GM10266 (cell line): ENCODE measurements around the gene PIGU.

Source experiments
- DNase-seq: peaks from one replicate; pipeline ENCODE4 v3.0.0; 2012; ENCODE audit errors: extremely low spot score
- TF ChIP-seq, protein P1 (sequence below): IDR thresholded peaks from 2 replicates; pipeline ENCODE4 v1.5.1; 2012; ENCODE audit warnings: mild to moderate bottlenecking, low read depth; ENCODE audit not compliant: control insufficient read depth, insufficient read depth; ENCODE audit errors: missing control alignments

Gene PIGU

DNA sequence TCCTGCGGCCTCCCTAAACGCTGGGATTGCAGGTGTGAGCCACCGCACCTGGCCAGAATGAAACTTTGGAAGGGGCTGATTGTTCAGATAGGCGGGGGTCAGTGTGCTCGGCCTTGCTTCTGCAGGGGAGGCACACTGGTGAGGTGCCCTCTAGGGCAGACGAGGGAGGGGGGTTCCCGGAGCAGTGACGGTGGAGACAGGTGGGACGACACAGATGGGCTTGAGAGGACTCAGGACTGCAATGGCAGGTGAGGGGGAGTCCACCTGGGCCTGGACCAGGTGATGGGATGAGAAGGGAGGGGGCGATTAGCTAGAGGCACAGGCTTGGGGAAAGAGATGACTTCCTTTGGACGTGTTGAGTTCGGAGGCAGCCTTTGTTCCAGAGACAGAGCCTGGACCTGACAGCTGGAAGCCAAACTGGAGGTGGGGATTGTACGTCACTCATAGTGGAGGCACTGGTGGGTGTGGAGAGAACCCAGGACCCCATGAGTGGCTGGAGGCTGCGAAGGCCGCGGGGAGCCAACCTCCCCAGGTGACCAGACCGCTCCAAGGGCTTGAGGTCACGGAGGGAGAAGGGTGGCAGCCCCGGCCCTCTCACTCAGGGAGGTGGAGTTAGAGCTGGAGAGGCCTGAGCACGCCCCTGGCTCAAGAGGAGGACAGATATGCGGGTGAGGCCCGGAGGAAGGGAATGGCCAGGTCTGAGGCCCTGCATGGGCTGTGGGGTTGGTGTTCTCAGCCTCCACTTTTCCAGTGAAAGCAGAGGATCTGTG, 128.9 kb downstream of the PIGU start:
- TF ChIP-seq, protein P1, sequence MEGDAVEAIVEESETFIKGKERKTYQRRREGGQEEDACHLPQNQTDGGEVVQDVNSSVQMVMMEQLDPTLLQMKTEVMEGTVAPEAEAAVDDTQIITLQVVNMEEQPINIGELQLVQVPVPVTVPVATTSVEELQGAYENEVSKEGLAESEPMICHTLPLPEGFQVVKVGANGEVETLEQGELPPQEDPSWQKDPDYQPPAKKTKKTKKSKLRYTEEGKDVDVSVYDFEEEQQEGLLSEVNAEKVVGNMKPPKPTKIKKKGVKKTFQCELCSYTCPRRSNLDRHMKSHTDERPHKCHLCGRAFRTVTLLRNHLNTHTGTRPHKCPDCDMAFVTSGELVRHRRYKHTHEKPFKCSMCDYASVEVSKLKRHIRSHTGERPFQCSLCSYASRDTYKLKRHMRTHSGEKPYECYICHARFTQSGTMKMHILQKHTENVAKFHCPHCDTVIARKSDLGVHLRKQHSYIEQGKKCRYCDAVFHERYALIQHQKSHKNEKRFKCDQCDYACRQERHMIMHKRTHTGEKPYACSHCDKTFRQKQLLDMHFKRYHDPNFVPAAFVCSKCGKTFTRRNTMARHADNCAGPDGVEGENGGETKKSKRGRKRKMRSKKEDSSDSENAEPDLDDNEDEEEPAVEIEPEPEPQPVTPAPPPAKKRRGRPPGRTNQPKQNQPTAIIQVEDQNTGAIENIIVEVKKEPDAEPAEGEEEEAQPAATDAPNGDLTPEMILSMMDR = no peak
- no peak for DNase-seq

DNA sequence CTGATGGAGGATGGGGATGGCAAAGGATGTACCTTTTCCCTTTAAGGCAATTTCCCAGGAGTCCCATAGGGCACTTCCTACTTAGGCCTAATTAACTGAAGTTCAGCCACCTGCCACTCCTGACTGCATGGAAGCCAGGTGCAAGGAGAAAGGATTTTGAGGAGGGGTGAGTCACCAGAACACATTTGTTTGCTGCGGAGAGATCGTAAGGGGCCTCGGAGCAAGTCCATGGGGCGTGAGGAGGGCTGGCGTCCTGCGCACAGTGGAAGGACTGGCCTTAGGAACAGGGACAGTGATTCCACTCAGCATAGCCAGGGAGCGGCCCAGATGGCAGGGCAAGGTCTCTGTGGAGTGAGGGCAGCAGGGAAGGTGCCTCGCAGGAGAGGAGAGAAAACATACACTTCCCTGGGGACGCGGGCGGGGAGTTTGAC, 130.1 kb downstream of the PIGU start:
- TF ChIP-seq, protein P1 = no peak
- no peak for DNase-seq

DNA sequence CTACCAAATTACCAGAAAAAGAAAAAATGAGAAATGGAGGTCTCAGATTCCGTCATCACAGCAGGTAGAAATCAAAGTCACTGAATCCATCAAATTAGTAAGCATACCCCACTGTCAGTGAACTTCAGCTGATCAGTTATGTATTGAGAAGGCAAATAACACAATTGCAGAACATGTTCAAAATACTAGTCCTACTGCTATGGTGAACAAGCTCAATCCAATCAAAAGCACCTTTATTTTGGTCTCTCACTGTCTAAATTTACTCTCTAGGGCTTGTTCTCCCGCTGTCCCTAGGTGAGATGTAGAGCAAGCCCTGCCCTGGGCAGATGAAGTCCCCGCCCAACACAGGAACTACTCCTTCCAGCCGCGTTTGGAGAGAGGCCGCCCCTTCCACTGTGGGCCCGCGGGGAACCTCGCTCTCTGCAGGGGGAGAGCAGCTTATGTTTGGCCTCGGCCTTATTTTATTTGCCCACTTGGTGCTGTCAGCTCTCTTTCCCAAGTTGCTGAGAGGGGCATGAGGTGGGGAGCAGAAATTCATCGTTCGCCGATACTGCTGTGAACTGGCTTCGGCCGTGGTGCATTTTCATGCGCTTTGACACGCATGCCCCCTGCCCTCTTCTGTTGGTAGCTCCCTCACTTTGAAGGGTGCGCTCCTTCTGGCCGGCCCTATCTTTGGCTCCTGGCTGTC, 132.6 kb downstream of the PIGU start:
- no peak for DNase-seq
- TF ChIP-seq, protein P1 = no peak

DNA sequence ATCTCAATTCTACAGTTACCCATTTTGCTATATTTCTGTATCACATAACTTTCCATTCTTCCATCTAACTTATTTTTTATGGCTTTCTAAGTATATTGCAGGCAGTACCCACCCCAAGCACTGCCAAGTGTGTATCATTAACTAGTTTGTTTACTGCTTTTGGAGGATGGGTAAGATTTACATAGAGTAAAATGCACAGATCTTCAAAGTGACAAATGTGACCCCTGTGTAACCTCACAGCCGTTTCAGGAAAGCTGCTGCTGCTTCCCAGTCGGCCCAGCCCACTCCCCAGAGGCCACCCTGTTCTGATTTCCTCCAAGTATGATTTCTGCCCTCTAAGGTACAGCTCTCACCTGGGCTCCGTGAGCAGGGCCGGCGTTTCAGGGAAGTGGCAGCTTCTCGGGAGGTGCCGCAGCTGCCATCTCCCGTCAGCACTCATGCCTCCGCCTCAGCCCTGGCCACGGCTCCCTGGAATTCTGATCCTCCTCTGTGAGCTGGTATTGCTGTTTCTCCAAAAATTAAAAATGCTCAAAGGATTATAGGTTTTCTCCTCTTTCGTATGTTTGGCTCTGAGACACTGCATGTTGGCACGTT, 133.3 kb downstream of the PIGU start:
- DNase-seq = no peak
- TF ChIP-seq, protein P1 = no peak

DNA sequence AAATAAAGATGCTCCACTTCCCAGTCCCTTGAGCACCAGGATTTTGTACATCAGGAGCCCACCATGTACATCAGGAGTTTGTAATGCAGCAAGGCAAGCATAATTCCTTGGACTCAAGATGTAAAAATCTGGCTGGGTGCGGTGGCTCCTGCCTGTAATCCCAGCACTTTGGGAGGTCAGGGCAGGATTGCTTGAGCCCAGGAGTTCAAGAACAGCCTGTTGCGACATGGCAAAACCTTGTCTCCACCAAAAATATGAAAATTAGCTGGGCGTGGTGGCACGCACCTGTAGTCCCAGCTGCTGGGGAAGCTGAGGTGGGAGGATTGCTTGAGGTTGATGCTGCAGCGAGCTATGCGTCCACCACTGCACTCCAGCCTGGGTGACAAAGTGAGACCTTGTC, 134.5 kb downstream of the PIGU start:
- TF ChIP-seq, protein P1 = no peak
- no peak for DNase-seq

DNA sequence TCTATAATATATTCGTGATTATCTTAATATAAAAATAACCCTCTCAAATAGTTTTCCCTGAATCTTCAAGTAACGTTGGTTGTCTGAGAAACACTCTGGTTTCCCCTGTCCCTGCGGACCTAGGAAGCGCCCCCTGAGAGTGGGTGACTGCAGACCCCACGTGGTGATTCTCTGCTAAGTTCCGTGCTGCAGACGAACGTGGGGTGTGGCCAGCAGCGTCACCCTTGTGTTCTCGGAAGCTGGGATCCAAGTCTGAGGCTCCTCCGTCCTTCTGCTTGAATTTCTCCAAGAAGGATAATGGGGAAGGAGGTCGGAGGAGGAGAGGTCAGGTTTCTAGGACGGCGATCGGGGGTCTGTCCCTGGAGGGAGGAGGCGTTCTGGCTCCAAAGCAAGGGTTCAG, 135.0 kb downstream of the PIGU start:
- TF ChIP-seq, protein P1 = no peak
- DNase-seq = no peak

DNA sequence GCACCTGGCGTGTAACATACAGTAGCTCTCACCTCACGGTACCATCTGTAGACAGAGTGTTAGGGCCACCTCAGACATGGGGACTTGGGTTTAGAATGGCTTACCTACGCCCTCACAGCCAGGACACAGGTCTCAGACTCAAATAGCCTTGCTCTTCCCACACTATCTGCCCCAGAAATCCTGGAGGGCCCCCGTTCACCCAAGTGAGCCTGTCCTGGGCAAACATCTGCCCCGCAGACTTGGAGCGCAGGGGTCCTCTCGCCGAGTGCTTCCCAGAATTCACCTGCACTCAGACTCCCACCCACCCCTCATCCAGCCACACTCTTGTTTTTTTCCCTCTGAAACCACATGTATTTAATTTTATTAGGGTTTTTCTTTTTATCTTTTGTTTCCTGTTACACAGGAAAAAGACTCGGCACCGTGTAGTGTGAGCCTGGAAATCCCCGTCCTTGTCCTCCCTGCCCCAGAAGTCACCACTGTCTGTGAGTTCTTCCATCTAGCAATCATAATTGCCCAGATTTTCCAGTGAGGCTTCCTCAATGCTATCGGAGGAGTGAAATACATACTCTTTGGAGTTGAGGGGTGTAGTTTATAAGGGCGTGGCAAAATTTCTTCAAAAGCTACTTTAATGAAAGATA, 135.5 kb downstream of the PIGU start:
- TF ChIP-seq, protein P1 = no peak
- DNase-seq = no peak
